GM19467 (cell line): ENCODE data around the gene ATF6B.
"Not testable (repeated sequence)": the region's sequence is repeated elsewhere in the genome, so short reads cannot be mapped to it uniquely, and the experiment has no call there.

Experiments
- ATAC-seq: cut with Tn5 transposase; IDR thresholded peaks from one replicate; pipeline ENCODE4 v1.9.1; 2021; ENCODE audit warnings: mild to moderate bottlenecking, moderate library complexity; ENCODE audit not compliant: unreplicated experiment

The ATF6B gene

DNA sequence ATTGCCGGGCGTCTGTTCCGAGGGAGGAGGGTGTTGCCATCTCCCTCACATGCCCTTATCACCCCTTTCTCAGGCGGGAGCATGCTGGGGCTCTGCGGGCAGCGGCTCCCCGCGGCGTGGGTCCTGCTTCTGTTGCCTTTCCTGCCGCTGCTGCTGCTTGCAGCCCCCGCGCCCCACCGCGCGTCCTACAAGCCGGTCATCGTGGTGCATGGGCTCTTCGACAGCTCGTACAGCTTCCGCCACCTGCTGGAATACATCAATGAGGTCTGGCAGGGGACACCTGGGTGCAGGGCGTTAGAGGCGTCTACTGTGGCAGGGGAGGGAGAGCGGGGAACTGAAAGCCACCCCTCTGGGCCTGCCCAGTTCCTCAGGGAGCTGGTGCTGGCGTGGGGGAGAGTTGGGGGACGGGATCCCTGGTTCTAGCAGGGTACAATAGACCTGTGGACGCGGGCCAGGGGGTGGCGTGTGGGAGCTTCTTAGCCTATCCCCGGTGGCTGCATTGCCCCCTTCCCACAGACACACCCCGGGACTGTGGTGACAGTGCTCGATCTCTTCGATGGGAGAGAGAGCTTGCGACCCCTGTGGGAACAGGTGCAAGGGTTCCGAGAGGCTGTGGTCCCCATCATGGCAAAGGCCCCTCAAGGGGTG is 26.6 kb upstream of the ATF6B start:
- ATAC-seq = no peak

DNA sequence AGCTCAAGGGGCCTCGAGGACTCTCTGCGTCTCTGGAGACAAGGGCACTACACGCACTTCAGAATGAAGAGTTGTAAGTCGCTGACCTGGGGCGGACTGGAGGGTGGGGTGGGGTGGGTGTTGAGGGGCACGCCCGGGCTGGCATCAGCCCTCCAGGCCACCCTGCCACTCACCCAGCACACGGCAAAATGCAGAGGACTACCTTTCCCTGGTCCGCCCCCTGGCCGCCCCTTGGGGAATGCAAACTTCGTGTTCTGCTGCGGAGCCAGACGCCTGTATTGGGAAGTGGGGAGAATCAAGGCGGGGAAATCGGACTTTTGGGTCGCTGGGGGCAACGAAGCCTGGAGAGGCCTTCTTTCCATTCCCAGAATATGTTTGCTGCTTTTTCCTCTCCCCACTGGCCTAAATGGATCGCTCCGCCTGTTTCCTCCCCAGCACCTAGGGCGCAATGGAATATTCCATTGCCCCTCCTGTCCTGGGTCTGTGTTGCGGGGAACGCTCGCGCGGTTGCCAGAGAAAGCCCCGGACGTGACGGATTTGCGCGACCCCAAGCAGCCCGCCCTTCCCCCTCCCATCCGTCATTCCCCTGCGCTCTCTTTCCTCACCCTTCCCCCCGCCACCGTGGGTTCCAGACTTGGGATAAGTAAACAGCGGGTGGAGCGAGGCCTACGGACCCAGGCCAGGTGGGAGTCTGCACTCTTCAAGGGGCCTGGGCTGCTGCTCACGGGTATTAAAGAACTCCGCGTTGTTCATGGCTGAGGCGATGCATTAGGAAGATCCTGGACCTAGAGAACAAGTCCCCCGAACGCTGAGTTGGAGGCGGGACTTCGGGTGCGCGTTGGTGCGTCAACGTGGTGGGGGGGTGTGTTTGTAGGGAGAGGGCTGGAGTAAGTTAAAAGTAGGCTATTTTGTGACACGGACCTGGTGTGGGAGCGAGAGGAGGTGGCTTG is 25.8 kb upstream of the ATF6B start, which contains the start of gene PPT2:
PPT2 (plus strand) TSS at position 578 of the 950 bp plus-strand sequence. CDS start 454 bp downstream, outside the sequence.
- no peak for ATAC-seq

DNA sequence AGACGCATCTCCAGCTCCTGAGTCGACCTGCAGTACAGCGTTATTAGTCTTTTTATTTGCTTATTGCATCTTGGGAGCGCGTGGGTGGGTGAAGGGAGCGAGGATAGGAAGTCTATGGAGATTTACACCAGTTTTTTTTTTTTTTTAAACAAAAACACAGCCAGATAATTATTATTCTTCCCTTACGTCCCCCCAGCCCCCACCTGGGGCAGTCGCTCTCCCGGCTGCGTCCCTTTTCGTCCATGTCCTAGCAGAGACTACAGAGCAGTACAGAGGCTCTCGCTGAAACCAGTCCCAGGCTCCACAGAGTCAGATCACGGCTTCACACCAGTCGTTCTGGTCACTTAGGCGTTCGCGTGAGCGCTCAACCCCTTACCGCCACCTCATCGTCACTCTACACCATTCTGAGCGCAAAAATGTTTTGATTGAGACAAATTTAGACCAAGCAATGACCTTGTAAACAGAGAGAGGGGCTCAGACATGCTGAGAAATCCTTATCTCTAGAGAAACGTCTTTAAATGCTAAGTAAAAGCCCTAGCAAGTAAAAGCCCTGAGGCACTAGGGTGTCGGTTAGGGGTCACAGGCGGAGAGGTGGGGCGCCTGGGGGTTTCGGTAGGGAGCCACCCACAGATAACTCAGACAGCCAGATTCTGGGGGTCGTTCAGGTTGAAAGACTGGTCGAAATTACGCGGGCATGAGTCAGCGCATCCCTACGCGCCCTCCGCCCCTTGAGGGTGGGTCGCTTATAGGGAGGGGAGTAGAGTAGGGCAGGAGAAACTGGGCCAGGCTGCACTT is 24.9 kb upstream of the ATF6B start:
- no peak for ATAC-seq

DNA sequence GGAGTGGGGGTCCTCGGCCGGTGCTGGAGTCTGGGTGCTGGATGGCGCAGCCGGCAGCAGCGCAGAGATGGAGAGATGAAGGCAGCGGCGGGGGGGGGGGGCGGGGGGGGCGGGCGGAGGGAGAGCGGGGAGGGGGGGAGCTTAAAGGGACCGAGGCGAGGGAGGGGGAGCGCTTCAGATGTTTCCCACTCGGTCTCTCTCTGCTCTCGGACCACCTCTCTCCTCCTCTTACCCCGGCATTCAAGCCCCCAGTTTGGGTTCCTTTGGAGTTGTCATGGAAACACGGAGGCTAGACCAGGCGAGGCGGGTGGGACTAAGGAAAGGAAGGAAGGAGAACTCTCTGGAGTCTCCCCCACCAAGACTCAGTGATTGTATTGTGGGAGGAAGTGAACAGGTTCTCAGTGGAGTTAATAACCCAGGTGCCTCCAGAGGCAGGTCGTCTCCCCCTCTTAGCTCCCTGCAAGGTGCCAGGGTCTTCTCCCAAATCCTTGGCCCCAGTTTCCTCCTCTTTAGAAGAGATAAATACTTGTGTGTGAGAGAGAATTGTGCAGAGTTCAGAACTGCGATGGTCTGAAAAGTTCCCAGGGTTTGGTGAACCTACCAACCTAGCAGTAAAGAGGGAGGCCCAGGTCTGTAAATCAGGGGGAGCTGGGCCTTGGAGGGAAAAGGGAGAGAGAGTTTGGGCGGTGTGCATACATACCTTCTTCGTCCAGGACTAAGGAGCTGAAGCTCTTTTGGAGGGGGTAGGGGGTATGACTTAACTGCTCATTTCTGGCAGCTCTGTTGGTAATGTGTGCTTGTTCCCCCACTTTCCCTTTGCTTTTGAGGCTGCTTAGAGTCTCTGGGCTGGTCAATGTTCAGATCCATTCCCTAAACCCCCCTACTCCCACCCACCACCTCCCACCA is 24.1 kb upstream of the ATF6B start, which contains the start of gene PRRT1:
PRRT1 (minus strand) TSS at position 77 of the 906 bp plus-strand sequence. CDS start 112 bp downstream, outside the sequence.
- ATAC-seq = no peak

DNA sequence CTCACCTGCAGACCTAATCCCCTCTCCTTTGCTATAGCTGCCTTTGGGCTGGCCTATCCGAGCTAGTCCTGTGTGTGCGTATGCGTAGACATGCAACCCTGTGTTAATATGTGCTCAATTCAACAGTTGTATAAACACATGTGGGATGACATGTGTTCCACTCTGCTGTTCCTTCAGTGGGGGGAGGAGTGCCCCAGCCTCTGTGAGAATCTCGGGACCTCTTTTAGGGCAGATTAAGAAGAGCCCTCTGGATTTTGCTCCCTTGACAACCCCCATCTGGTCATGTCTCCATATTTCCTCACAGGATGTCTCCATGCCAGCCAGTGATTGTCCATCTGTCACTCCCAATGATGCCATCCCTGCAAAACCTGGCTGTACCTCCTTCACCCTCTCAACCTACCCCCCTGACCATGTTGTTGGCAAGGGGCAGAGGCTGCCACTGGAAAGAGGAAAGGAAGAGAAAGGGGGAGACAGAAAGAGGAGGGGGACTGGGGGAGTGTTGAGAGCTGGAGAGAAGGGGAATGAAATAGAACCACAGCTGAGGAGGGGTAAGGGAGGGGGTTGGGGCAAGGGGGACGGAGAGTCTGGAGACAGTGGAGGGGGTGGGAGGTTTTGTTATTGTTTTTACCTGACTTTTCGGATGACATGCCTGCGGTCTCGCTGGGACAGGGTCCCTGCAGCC is 23.3 kb upstream of the ATF6B start:
- ATAC-seq = no peak

DNA sequence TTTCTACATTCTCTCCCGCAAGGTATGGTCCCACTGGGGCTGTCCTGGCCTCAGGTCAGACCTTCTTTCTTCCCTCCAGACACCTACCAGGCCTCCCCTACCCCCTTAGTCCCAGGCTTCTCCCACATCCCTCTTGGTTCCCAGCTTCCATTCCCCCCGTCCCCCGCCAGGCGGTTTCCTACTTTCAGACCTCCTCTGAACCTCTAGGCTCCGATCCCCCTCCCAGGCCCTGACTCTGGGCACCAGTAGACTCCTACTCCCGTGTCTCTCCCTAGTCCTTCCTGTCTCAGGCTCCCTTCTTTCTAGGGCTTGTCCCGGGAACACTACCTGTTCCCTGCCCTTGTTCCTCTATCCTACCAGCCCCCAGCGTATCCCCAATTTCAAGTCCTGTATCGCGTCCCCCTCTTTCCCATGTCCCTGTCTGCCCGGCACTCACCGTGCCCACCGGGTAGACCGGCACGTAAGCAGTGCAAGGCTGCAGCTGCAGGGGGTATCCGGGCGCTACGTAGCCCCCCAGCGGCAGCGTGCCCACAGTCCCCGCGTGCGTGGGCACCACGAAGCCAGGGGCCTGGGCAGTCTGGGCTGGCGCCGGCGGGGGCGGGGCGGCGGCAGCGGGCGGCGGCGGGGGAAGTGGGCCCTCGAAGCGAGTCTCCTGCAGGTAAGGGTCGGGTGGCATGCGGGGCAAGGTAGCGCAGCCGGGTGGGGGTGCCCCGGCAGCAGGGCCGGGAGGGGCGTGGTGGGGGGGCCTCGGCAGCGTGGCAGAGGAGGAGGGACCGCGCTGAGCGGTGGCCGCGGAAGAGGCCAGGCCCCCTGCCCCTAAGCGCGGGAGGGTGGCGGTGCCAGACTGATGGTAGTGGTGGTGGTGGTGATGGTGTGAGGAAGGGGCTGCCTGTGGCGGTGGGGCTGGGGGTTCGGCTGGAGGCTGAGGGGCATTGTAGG is 22.2 kb upstream of the ATF6B start:
- ATAC-seq = no peak

DNA sequence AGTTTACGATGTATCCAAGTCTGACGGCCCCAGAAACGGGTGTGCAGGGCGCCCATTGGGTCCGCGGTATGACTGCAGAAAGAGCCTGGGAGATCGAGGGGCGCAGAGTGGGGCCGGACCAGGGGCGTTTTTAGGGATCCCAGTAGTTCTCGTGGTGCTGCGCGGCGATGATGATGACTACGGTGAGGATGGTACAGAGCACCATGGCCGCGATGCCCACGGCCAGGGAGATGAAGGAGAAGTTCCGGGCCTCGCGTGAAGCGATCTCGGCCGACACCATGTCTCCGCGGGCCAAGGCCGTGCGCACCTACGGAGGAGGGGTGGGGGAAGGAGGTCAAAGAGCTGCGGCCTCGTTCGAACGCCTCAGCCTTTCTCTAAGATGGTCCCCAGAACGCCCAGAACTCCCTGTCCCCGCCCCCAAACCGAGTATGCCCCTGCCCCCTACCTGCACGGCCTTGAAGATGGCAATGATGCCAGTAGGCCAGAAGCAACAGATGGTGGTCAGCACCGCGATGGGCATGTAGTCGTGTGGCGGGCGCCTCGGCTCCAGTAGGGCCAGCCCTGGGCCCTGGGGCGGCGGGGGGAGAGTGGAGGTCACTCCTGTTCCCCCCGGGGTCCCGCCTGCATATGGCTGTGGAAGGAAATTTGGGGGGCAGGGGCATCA is 21.2 kb upstream of the ATF6B start:
- no peak for ATAC-seq

DNA sequence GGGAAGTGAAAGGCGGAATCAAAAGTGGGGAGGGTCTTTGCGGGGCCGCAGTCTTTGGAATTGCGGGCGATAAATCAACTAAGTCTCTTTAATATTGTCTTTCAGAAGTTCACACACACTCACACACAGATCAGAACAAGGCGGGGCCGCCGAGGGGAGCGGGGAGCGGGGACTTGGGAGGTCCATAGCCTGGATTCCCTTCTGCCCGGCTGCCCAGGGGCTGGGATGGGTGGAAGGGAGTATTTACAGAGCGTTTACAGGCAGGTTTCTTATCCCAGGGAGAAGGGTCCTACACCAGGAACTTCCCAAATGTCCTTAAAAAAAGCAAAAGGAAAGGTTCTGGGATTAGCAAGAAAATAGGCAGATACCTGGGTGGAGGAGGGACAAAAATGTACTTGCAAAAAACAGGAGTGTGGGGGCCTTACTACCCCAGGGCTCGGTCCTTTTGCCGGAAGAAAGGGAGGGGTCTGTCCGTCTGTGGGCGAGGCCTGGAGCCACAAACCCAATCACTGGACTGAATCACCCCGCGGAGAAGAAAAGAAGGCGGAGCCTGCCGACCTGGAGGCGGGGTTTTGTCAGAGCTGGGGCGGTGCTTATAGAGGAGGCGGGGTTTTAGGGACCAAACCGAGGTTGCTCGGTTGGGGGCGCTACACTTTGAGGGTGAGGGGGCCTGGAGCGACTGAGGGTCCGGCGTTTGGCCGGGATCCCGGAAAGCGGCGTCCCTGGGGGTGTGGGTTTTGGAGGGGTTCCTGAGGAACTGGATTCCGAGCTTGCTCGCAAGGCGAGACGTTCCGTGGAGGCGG is 20.4 kb upstream of the ATF6B start:
- ATAC-seq = no peak

DNA sequence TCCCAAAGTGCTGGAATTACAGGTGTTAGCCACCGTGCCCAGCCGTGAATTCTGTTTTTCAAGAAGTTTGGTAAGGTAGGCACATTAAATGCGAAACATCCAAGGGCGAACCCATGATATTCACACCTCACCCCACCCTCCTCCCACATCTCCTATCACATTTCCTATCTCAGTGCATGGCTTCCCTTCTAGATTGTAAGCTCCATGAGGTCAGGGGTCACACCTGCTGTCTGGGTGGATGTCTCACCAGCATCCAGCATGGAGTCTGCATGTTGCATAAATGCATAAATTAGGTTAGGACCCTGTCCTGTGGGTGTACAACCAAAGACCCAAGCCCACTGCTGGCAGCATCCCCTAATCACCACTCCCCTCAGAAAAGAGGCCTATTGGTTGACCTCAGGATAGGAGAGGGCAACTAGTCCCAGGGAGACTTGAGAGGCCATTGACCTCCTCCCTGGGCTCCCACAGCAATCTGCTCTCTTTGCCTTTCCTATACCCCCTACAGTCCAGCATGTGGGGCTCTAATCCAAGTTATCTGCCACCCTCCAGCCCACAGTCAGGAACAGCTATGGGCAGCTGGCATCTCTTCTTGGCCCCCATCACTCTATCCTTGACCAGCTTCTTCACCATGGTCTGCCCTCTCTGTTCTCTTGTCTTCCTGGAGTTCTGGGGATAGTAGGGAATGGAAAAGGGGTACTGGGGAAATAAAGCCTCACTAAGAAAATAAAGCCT is 19.5 kb upstream of the ATF6B start:
- ATAC-seq = no peak

DNA sequence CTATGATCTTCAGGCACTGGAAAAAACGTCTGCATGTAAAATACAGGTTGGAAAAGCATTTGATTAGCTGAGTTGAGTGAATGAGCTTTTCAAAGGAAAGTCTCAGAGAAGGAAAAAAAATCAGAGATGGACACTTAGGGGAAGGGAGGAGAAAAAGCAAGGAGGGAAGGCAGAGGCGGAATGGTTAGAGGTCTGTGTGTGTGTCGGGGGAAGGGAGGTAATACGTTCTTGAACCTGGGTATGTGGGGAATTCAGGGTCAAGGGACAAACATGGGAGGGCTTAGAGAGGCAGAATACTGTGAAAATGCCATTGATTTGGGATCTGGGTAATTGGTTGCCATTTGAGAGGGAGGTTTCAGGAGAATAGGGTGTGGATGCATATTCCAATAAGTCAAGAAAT is 18.6 kb upstream of the ATF6B start:
- ATAC-seq = no peak

DNA sequence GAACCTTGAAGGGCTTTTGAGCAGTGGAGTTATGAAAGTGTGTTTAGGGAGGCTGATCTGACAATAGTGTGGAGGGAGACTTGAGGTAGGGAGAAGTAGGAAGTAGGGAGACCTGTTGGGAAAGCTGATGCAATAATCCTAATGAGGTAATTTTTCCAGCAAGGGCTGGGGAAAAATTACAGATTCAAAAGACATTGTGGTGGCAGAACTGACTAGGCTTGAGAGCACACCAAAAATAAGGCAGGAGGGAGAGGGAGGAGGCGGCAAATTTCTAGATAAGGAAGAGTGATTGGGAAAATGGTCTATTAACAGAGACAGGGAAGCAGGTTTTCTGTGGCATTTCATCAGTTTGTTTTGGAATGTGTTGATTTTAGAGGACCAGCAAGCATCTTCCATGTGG is 18.2 kb upstream of the ATF6B start:
- no peak for ATAC-seq

DNA sequence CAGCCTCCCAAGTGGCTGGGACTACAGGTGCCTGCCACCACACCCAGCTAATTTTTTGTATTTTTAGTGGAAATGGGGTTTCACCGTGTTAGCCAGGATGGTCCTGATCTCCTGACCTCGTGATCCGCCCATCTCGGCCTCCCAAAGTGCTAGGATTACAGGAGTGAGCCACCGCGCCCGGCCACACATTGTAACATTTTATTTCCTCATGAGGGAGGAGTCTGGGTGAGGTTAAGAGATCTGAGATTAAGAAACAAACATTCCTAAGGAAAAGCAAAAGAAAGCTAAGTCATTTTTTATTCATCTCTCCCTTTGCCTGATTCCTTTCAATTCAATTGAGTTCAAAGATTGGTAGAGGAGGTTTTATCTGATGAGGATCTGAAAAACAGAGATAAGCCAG is 16.2 kb upstream of the ATF6B start:
- not testable (repeated sequence) for ATAC-seq

DNA sequence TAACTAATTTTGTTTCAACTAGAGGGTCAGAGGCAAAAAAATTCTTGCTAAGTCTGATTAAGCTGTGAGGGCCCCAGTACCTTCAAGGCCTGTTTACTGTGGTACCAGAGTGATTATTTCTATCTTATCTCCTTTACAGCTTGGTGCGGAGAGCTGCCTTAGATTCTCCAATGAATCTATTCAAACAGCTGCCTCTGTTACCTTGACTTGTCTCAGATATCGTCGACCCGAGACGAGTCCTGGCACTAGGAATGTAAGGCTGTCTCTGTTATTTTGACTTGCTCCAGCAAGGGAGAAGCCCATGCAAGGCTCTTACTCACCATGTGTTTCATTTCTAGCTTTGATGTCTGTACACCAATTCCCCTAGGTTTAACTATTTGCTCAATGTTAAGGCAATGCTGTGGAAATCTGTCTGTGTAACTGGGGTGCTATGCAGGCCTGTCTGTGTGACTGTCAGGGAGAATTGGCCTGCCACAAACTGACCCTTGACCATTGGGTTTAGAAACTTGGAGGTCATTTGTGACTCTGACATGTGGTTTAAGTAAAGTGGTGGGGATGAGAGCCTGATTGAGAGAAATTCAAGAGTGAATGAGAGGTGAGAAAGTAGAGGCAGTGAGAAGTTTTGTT is 12.5 kb upstream of the ATF6B start:
- no peak for ATAC-seq

DNA sequence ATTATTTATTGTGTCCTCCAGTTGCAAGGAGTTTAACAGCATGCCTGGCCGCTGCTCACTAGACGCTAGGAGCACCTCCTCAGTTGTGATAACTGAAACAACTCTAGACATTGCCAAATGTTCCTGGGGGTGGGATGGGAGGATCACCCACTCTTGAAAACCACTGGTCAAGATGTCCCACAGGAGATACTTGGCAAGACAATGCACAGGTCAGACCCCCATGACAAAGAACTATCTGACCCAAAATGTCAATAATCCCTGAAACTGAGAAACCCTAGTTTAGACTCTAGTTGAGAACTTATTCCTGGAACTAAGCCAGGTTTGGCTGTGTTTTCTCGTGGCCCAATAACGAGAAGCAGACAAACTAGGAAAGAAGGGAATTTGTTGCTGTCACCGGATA is 11.5 kb upstream of the ATF6B start:
- ATAC-seq = no peak

DNA sequence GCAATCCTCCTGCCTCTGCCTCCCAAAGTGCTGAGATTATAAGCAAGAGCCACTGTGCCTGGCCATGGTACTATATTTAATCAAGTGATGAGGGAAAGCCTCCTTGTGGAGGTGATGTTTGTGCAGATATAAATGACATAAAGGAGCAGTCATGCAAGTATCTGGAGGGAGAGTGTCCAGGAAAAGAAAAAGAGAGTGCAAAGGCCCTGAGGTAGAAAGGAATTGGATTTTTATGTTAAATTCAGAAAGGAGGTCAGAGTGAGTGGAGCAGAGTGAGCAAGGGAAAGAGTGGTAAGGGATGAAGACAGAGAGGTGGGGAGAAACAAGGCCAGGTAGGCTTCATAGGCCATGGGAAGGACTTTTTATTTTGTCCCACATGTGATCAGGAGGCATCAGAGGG is 9.4 kb upstream of the ATF6B start:
- ATAC-seq = no peak

DNA sequence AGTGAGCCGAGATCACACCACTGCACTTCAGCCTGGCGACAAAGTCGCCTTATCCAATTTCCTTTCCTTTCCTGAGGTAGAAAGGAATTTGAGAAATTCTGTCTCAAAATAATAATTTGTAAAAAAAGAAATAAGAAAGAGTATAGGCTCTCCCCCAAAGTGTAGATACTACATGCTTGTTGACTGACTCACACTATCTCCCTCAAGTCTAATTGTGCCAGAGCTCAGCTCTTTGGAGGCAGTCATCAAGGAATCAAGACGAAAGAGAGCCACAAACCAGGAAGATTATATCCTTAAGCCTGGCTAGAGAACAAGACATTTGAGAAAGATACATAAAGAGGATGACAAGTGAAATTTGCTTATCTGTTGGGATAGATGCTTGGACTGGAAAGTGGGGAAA is 5.7 kb upstream of the ATF6B start:
- no peak for ATAC-seq
